Left lung (tissue), 10 donors: Measurements from ENCODE around the gene SKIDA1. TPM values are rescaled to one million over a fixed set of nuclear protein-coding genes. Genes with fewer than 3 reads are reported as not detected.

Source experiments
- ATAC-seq: fragments of 200-7000 bp; cut with Tn5 transposase; one replicate; pipeline ENCODE4 v1.9.1; 2020; ENCODE audit warnings: moderate library complexity
- DNase-seq, 4 donors: peaks; one replicate each; pipeline ENCODE4 v3.0.0-alpha.2; 2013 to 2020
- H3K27ac ChIP-seq, 2 donors: fragments of 200-600 bp; sonication (generic) in 1 of 2; one replicate each; pipeline versions ENCODE4 v1.5.0 to v1.8.0; 2020 to 2021
- H3K27me3 ChIP-seq, 2 donors: fragments of 200-600 bp; sonication (generic) in 1 of 2; one replicate each; pipeline versions ENCODE4 v1.5.0 to v1.8.0; 2020 to 2021
- H3K36me3 ChIP-seq, 2 donors: fragments of 200-600 bp; sonication (generic) in 1 of 2; one replicate each; pipeline versions ENCODE4 v1.5.0 to v1.8.0; 2020 to 2021
- H3K4me1 ChIP-seq, 2 donors: fragments of 200-600 bp; one replicate each; pipeline ENCODE4 v1.8.0; 2021
- H3K4me3 ChIP-seq, 2 donors: fragments of 200-600 bp; sonication (generic) in 1 of 2; one replicate each; pipeline versions ENCODE4 v1.5.0 to v1.8.0; 2020 to 2021; ENCODE audit warnings: mild to moderate bottlenecking in 1 of 2
- H3K9me3 ChIP-seq, 2 donors: fragments of 200-600 bp; sonication (generic) in 1 of 2; one replicate each; pipeline versions ENCODE4 v1.5.0 to v1.8.0; 2020 to 2021
- intact Hi-C, 2 donors: fragments of 100-400 bp; cut with DNase I; formaldehyde crosslinking; loops; one replicate each; pipeline versions ENCODE4 v1.11.2 to v1.14.2; 2022
- polyA plus RNA-seq, 6 donors: library from polyadenylated mRNA; unstranded; fragments of 120-200 nt; gene quantifications; one replicate each; pipeline ENCODE4 v1.2.1, GENCODE V29; 2013; ENCODE audit not compliant: insufficient read length in 6 of 6
- total RNA-seq, 2 donors: library from RNA; stranded (reverse); fragmentation: NEBNext Ultra II Directional; extraction: Animal tissue kit (Norgen Biotek cat#: 25700); gene quantifications; one replicate each; pipeline ENCODE4 v1.2.1, GENCODE V29; 2021
- TF ChIP-seq, protein P1 (sequence below), 2 donors: fragments of 200-600 bp; sonication (generic) in 1 of 2; IDR thresholded peaks; one replicate each; pipeline versions ENCODE4 v1.5.0 to v1.8.0; 2021; ENCODE audit warnings: antibody characterized with exemption in 2 of 2
- donor health status: DM: no; HTN: yes; CAD: no.
- donor health status: DM: no; HTN: no; CAD: no.

SKIDA1 gene
- total and polyA plus RNA-seq, 8 donors, result 1.2 to 6.2 (median 4.9) TPM

DNA sequence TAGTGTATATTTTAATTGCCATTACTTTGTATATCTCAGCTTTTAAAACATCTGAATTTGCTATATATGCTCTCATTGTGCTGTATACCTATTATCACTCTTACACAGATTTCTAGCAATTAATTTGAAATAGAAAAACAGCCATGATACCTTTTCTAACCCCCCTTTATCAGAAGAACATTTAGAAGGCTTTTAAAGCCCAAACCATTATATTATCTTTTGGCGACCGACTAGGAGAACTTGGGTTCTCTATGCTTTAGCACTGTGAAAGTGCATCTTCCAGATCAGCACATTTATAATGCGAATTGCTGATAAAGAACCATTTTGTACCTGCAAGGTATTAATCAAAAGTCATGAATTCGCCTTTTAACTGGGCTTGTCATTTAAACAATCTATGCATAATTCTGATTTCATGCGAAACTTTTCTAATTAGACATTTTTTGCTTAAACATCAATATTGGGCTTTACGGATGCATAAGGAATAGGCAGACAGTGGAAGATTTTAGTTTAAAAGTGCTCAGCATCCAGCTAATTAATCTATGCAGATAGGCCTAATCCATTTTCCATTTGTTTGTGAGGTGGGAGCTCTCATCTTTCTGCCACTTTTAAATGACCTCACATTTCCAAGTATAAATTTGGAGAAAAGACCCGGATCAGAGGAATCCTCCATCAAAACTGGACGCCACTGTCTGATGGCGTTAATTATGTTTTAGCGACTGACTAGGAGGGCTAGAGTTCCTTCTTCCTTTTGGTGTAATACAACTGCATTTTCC is 7.4 kb upstream of the SKIDA1 start:
- peaks cover 0 to 15% of the 10 kb centered on the region in 2 donors for H3K36me3 ChIP-seq
- DNase-seq, result no peak

DNA sequence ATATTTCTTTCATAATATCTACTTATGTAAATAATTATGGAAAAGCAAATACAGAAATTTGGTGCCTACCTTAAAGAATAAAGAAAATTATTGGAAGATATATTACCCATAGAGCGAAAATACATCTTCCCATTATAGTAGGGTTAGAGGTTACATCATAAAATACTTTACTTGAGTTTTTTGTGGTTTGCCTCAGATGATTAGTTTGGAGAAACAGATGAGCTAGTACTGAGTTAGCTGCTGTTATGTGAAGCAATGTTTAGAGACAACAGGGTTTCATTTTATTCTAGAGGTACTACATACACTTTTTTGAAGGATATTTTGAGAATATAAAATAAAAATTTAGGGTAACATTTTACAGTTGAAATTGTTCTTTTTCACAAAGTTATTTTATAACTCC is 5.7 kb upstream of the SKIDA1 start:
- ATAC-seq (no peak), DNase-seq (no peak)
- TF ChIP-seq, protein P1, sequence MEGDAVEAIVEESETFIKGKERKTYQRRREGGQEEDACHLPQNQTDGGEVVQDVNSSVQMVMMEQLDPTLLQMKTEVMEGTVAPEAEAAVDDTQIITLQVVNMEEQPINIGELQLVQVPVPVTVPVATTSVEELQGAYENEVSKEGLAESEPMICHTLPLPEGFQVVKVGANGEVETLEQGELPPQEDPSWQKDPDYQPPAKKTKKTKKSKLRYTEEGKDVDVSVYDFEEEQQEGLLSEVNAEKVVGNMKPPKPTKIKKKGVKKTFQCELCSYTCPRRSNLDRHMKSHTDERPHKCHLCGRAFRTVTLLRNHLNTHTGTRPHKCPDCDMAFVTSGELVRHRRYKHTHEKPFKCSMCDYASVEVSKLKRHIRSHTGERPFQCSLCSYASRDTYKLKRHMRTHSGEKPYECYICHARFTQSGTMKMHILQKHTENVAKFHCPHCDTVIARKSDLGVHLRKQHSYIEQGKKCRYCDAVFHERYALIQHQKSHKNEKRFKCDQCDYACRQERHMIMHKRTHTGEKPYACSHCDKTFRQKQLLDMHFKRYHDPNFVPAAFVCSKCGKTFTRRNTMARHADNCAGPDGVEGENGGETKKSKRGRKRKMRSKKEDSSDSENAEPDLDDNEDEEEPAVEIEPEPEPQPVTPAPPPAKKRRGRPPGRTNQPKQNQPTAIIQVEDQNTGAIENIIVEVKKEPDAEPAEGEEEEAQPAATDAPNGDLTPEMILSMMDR (IDR thresholded peaks at IDR 0.05), result no peak
- H3K4me3 ChIP-seq, result no peak overlapping the region
- H3K27ac ChIP-seq, result no peak overlapping the region
- peaks cover 11 to 33% of the 10 kb centered on the region in 2 donors for H3K4me1 ChIP-seq
- H3K36me3 ChIP-seq, result no peaks in the 10 kb centered on the region
- H3K9me3 ChIP-seq, result no peaks in the 10 kb centered on the region
- intact Hi-C loops, result no loop called here
- no peaks in the 10 kb centered on the region for H3K27me3 ChIP-seq

More for the DNA sequence above, 7.4 kb upstream of the SKIDA1 start:
- no peak for ATAC-seq
- peak overlapping the region; percentile 41 to 84 for H3K4me3 ChIP-seq
- H3K27ac ChIP-seq, result peak overlapping the region; percentile 95 to 96
- H3K27me3 ChIP-seq, result no peaks in the 10 kb centered on the region
- no peaks in the 10 kb centered on the region for H3K9me3 ChIP-seq
- intact Hi-C loops, result no loop called here
- TF ChIP-seq, protein P1 (IDR thresholded peaks at IDR 0.05), result no peak
- H3K4me1 ChIP-seq, result peaks cover 9 to 40% of the 10 kb centered on the region in 2 donors

DNA sequence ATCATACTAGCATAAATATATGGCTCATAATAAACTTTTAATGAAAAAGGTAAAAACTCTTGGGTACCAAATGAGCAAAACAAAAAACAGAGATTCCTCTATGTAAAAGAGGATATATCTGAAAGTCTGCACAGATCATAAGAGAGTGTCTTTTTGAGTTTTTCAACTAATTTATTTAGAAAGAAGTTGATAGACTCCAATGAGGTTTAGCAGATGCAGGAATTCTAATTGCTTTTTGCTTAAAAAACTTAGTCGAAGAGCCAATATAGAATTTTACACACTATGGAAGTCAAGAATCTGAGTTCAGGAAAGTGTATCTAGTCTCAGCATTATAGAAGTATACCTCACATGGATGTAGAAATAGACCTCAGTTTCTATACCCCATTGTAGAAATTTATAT is 5.2 kb upstream of the SKIDA1 start:
- Histone ChIP-seq H3K27me3 (no peaks in the 10 kb centered on the region), H3K4me3 (no peak overlapping the region), H3K9me3 (no peaks in the 10 kb centered on the region), H3K36me3 (no peaks in the 10 kb centered on the region), H3K4me1 (peaks cover 10 to 28% of the 10 kb centered on the region in 2 donors), H3K27ac (no peak overlapping the region)
- intact Hi-C loops, result no loop called here
- DNase-seq (no peak), ATAC-seq (no peak)
- TF ChIP-seq, protein P1 (IDR thresholded peaks at IDR 0.05), result no peak

DNA sequence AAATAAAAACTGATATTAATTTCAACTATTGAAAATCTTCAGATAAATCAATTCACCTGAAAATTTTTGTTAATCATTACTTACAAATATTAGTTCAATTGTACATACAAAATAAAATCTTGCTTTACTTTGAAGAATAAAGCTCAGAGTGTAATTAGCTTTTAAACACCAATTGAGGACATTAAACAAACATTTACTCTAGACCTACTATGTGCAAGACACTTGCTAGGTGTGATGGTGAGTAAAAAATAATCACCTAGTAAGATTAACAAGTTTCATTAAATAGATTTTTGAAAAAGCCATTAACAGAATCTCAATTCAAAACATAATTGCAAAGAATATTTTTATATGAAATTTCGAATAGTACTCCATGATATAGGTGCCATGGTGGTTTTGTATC is 4.7 kb upstream of the SKIDA1 start:
- no peak overlapping the region for H3K27ac ChIP-seq
- no peak overlapping the region for H3K4me3 ChIP-seq
- ATAC-seq, result no peak

More for the DNA sequence above, 4.7 kb upstream of the SKIDA1 start:
- peaks cover 6 to 27% of the 10 kb centered on the region in 2 donors for H3K4me1 ChIP-seq
- DNase-seq, result no peak
- no peaks in the 10 kb centered on the region for H3K36me3 ChIP-seq
- TF ChIP-seq, protein P1 (IDR thresholded peaks at IDR 0.05), result no peak
- H3K9me3 ChIP-seq, result no peaks in the 10 kb centered on the region
- no peaks in the 10 kb centered on the region for H3K27me3 ChIP-seq
- intact Hi-C loops, result no loop called here
